HG02571 (cell line): ENCODE data around the gene HIRA.
"Not testable (repeated sequence)": the region's sequence is repeated elsewhere in the genome, so short reads cannot be mapped to it uniquely, and the experiment has no call there.

Experiments
- ATAC-seq: cut with Tn5 transposase; IDR thresholded peaks from one replicate; pipeline ENCODE4 v1.9.1; 2021; ENCODE audit warnings: mild to moderate bottlenecking, moderate library complexity; ENCODE audit not compliant: unreplicated experiment

The HIRA gene

DNA sequence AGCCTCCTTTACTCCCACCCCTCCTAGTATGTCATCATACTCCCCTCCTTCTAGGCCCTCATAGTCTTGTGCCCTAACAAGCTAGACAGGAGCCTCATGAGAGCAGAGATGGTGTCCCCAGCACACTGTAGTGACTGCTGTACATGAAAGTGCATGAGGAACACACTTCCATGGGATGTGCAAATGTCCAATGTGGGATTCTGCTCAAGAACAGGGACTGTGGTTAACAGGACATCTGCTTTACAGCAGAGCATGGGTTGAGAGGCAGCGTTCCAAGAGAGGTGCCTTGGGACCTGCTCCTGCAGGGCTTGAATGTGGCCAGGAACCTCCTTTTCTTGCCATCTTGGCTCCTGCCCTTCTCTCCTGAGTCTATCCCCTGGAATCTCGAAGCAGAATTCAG lies 45.3 kb downstream of the HIRA start:
- no peak for ATAC-seq

DNA sequence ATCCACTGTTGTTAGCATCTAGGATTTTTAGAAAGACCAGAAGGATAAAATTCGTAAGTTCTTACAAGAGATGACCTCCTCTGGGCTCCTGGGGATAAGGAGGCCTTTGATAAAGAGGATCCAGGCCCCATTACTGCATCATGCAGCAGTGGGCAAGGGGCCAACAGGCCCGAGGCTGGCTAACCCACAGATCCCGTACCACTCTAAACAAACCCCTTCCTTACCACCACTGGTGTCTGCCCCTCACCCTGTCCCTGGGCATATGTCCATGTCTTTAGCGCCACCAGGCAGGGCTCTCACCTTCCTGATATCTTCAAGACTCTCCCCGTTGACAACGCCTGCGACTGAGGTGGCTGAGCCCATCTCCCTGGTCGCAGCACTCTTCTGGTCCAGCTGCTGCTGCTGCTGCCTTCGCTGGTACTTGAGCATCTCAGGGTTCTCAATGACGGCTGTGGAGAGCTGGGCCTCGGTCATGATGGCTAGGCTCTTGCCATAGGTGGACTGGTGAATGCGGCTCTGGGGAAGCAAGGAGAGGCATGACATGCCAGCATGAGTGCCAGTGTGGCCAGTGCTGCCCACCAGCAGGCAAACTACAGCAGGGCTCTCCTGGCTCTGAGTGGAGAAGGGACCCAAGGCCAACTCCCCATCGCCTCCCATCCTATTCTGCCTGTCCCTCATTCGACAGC lies 46.2 kb downstream of the HIRA start:
- ATAC-seq, result no peak

DNA sequence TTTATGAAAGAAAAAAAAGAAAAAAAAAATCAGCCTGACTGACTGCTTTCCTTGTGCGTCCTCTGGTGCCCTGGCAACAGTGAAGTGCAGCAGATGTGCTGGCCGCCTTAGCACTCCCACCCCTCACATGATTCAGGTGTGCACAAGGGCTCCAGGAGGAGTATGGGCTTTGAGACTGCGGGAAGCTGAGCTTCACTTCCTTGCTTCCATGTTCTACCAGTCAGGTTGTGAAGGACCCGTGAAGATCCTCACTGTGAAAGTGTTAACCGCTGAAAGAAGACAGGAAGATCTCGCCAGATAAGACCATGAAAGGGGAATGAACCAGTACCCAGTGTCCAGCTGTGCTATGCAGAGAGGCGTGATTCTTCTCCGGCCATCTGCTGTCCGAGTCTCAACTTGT lies 48.2 kb downstream of the HIRA start:
- no peak for ATAC-seq

DNA sequence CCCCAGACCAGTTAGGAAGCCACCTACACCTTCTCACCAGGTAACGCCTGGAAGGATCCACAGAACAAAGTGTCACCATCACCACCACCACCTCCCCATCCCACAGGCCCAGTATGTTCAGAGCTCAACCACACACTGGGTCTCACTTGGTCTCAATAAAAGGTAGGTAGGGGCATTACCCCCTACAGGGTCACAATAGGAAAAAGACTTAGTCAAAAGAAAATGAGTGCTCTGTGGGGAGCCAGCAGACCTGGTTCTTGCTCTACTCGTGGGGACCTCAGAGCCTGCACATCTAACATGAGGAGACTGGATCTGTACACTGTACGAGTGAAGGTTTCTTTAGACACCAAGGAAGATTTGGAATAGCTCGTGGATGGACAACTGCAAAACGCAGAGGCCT lies 49.3 kb downstream of the HIRA start:
- ATAC-seq, result no peak

DNA sequence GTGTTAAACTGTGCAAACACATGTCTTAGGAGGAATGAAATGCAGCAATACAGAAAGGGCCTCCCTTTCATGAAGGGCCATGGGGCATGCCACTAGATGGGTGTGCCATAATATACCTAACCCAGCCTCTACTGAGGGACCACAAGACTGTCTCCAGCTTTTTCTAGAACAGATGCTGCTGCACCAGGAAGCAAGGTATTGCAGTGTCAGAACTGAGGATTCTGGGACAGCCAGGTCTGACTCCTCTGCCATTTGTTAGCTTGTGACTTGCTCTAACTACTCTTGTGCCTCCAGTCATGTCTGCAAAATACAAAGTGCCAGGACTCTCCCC lies 53.2 kb downstream of the HIRA start:
- ATAC-seq, result no peak

DNA sequence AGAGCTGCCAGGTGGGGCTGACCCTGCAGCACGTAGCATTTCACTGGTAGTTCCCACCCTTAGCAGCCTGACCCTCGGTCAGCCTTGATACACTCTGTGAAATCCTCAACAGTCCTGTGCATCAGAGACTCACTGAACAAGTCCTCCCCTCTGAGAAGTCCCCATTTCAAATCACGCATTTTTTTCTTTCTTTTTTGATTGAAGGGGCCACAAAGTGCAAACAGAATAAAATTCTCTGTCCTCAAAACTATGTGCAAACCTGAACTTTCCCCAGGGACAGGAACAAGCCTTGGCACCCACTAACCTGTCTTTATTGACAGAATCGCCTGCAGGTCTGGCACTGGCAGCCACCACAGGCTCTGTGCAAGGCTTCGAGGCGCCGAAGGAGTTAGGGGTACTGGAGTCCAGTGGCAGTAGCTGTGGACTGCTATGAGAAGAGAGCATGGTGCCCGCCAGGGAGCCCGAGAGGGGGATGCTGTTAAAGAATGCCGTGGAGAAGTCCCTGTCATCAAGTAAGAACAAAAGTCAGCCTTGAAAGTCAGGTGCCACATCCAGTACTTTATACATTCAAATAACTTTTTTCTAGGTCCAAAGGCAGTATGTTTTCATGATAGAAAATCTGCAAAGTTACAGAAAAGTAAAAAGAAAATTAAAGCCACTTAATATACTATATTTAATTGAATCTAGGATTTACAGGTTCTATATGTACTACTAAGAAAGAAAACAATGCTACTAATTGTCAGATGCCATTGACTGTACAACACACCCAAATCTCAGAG lies 53.8 kb downstream of the HIRA start:
- no peak for ATAC-seq

DNA sequence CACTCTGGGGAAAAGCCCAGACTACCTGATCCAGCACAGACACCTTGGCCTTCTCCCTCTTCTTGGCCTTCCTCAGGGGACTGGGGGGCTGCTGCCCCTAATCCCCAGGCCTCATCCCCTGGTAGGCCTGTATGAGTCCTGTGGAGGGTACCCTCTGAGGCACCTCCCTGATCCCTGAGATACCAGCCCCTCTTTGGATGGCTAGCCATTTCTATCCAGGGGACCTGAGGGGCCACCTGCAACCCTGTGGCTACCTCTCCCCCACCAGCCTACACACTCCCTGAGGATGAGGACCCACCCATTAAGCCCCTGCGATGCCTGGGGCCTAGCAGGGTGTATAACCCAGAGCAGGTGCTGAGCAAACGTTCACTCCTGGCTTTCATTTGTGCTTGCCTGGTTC lies 54.6 kb downstream of the HIRA start:
- no peak for ATAC-seq

DNA sequence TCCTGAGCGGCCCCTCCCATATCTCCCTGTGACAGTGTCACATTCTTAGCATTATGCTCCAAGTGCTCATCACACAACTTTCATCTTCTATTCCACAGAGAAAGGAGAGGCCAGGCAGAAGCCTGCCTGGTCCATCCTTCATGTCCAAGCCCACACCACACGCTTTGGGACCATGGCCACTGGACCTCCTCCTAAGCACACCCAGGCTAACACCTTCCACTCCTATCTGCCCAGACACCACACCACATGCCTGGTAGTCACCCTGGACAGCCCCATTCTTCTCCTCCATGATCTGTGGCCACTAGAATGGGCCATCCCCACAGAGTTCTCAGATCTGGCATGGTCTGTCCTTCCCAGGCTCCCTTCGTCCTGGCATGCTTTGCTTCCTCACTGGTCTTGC lies 55.3 kb downstream of the HIRA start:
- no peak for ATAC-seq

DNA sequence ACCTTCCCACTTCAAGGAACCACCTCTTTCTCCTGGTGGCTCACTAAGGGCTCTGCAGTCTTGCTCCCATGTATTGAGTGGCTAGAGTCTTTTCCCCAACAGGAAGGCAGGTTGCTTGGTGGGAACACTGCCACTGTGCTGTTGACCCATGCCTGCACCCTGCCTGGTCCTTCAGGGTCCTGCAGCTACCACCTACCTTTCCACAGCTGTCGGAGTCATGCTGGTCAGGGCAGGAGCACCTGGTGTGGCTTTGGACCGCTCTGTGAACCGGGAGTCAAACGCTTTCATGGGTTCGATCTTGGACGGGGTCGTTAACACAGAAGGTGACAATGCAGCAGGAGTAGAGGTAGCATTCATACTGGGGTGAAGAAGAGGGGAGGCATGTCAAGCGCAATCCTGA lies 56.1 kb downstream of the HIRA start:
- ATAC-seq, result no peak

DNA sequence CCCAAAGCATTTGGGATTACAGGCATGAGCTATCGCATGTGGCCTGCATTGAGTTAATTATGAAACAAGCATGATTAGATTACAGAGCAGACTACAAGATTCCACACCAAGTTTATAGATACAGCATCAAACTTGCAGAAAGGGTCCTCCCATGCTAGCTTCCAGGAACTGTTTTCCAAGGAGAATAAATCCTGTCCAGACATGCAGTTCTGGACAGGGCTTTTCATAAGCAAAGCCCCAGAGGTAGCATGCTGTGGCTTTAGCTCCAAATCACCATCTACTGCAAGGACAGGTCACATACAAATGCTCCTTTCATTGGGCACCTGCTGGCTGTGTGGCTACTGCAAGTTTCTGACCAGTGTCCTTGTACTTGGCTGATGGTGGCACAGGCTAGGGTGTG lies 57.1 kb downstream of the HIRA start:
- no peak for ATAC-seq

DNA sequence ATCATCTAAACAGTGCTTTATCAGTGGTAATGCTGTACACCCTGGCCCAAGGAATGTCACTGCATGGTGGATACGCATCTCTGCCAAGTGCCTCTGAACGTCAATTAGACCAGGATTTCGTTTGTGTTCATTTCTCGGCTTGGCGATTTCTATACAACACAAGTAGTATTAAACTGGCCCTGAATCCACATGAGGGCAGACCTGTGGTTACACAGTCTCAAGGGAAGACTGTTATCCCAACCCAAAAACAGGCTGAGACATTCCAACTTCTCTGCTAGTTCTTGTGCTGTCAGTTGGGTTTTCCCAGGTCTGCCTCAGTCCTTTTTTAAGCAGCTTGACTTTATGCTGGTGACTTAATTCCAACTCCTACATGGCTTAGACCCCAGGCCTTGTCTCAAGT lies 58.1 kb downstream of the HIRA start:
- no peak for ATAC-seq

DNA sequence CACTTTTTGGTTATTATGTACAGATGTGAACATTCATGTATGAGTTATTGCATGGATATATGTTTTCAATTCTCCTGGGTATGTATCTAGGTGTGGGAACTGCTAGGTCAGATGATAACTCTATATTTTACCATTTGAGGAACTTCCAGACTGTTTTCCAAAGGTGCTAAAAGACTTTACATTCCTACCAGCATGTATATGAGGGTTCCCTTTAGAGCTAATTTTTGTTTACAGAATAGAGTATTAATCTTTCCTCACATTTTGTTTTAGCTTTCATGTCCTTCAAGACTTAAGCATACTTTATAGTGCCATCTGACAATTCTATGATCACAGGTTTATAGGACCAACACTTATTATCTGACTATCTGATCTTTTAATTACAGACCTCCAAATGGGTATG lies 59.6 kb downstream of the HIRA start:
- no peak for ATAC-seq

DNA sequence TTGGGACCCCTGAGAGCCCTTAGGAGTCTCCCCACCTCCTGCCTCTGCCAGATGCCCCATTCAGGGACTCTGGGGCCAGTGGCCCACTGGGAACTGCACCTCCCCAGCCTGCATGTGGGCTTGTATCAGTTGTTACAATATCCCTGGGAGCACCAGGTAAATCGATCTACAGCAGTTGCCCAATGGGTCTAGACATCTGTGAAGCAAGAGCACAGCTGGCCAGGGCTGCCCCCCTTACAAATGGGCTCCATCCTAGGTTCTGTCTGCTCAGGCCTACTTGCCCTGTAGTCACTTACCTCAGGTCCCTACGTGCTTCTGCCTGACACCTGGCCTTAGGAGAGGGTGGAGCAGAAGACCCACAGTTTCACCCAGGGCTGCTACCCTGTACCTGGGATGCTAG lies 62.7 kb downstream of the HIRA start:
- no peak for ATAC-seq

DNA sequence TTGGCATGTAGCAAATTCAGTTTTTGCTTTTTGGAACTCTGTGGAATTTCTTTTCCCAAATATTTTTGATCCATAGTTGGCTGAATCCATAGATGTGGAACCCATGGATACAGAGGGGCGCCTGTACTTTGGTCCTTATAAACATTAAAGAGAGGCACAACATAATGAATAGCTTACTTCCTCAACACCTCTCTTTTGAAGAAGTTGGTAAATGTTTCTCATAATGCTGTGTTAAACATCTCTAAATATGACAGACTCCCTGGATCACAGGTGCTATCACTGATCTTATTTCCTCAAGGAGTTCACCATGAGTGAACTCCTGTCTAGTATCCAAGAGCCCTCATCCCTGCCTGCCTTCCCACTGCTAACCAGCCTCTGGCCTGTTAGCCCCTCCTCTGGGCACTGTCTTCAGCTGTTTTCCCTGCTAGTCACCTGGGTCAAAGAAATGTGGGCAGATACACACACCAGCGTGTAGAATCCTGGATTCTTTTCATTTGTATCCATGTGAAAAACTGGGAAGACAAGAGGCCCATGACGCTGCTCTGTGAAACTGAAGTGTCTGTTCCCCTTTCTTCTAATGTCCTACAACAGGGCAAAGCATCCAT lies 63.7 kb downstream of the HIRA start:
- ATAC-seq, result no peak

DNA sequence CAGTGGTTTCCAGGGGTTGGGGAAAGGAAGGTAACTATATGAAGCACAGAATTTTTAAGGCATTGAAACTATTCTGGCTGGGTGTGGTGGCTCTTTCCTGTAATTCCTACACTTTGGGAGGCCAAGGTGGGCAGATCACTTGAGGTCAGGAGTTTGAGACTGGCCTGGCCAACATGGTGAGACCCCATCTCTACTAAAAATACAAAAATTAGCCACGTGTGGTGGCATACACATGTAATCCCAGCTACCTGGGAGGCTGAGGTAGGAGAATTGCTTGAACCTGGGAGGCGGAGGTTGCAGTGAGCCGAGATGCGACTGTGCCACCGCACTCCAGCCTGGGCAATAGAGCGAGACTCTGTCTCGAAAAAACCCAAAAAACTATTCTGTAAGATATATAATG lies 68.0 kb downstream of the HIRA start:
- ATAC-seq, result not testable (repeated sequence)

DNA sequence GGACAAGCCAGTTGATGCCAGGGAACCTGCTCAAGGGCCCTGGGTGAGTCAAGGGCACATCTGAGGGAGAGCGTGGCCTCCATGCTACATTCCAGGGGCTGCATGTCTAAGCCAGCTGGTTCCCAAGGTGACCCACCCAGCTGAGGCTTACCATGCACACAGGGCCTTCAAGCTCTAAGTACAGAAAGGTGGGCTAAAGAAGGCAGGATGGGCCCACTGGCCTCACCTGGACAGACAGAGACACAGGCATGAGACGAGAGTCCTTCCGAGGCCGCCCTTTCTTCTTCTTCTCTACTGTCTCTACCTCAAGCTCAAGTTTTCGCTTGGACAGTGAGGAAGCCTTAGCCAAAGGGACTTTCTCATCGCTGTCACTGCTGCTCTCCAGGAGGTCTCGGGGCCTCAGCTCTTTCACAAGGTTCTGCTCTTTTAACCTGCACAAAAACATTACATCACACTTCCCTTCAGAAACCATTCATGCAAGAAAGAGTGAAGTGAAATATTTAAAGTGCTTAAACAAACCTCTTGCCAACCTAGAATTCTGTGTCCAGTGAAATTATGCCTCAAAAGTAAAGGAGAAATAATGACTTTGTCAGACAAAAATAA lies 69.9 kb downstream of the HIRA start:
- no peak for ATAC-seq

DNA sequence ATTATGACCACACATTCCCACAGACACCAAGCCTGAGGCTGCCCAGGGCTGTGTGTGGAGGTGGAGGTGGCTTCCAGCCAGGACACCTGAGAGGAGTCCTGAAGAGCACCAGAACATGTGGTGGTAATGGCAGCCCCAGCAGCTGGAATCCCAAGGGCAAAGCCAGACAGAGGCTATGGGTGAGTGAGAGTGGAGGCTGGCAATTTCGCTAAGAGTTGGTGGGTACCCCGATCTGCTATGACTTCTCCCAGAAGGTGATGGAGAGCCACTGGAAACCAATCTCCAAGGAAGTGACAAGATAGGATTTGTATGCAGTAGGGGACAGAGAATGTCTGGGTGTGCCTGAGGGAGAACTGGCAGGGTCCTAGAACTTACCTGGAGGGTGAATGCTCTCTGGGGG lies 70.7 kb downstream of the HIRA start:
- ATAC-seq, result no peak

DNA sequence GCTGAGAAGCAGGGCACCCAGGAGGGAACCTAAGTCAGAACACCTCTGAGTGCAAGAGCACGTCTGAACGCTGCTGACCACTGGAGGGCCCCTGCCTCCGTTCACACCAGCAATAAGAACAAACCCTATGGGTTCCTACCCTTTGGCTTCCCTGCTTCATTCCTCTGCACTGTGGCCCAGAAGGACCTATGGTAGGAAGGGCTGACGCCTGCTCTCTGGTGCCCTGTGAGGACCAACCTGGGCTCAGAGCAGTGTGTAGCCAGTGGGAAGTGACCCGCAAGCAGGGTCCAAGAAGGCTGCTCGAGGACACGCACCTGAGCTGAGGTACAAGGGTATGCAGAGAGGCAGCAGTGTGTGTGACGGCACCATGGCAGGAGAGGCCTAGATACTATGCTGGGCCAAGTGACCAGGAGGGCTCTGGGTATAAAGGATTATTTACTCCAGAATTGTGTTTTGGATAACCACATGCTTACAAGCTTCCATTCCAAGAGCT lies 71.2 kb downstream of the HIRA start:
- no peak for ATAC-seq

DNA sequence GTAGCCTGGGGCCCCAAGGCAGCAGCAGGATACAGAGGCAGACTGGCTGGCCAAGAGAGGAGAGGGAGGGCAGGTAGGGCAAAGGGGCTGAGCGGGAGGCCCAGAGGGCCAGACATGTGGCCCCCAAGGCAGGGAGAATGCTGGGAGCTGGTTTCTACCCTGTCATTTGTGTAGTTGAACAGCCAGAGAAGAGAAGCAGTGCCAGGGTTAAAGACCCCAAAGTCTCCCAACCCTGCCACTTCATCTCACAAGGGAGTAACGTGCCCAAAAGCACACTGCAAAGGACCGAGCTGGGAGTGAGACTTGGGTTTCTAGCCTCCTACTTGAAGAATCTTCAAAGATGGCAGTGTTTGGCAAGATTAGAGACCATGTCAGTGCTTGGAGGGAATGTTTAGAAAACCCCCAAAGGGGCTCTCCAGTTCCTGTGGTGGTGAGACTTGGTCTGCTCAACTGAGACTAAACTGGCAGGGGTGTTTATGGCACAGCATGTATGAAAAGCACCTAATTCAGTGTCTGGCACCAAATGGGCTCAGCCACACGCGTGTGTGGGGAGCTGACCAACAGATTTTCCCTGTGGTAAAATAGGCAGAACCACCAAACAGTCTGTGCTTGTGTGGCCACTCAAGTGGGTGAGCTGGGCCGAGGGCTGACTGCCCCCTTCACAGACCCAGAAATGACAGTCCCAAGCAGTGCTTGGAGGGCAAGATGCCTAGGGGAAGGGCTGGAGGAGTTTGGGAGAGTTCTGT lies 71.8 kb downstream of the HIRA start:
- no peak for ATAC-seq

DNA sequence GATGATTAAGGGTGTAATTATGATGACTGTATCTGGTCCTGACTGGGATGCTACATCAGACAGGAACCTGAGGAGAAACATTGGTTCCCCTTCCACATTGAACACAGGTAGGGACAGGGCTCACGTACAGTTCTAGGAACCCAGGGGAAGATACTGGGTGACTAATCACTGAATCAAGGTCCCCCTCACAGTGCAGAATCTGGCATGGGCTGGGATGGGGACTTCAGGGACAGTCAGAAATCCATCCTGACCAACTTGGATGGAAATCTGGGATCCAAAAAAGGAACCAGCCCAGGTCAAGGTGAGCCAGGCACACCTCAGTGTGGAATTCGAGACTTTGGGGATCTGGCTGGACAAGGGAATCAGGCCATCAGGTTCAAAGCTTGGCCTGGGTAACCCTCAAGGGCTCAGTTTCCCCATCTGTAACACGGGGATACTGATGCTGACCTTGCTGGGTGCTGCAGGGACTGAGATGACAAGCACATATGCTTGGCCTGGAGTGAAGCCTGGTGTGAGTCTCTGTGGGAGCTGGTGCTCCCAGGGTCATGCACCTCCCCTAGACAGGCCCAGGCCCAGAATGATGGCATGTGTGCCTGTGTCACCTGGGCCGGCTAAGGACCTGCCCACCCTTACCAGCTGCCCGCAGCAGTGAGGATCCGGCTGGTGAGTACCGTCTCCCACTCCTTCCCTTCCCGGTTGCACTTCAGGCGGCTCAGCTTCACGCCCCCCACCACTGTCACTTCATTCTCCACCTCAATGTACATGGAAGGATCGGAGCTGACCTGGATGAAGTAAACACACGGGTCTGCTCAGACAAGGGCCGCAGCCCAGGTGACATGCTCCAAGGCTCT lies 72.6 kb downstream of the HIRA start:
- no peak for ATAC-seq
